ENCODE data around the gene LEF1. TPM values are rescaled to one million over a fixed set of nuclear protein-coding genes. Genes with fewer than 3 reads are reported as not detected.

Gene LEF1
- total and polyA plus RNA-seq, 8 donors, result 0.81 to 11.0 (median 3.0) TPM; not detected in 2

DNA sequence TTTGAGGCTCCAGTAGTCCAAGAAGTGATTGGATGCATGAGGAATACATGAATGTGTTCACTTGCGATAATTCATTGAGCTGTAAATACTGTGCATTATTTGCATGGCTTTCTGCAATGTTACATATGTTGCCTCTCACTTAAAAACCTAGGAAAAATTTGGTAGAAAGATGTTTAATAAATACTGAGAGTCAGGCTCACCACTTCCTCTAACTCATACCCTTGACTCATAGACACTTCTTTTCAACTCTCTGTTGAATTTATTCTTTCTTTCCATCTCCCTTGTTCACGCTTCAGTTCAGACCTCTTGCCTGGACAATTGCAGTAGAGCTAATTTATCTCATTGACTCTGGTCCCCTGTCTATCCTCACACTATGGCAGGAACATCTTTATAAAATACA lies 35.8 kb upstream of the LEF1 start:
- no peak for DNase-seq
- Histone ChIP-seq H3K27me3 (peaks cover 0 to 5% (median 0%) of the 10 kb centered on the region in 3 donors), H3K27ac (no peak overlapping the region), H3K36me3 (no peaks in the 10 kb centered on the region), H3K4me3 (no peak overlapping the region), H3K9me3 (no peaks in the 10 kb centered on the region), H3K4me1 (no peaks in the 10 kb centered on the region)
- 64 to 90% (median 90%) methylated on average over 2 of the region's 2 CpGs for WGBS, 5 donors
- TF ChIP-seq POLR2A (IDR thresholded peaks at IDR 0.05), result no peak
- no peak for TF ChIP-seq POLR2AphosphoS5 (IDR thresholded peaks at IDR 0.05)
- TF ChIP-seq, protein P1, sequence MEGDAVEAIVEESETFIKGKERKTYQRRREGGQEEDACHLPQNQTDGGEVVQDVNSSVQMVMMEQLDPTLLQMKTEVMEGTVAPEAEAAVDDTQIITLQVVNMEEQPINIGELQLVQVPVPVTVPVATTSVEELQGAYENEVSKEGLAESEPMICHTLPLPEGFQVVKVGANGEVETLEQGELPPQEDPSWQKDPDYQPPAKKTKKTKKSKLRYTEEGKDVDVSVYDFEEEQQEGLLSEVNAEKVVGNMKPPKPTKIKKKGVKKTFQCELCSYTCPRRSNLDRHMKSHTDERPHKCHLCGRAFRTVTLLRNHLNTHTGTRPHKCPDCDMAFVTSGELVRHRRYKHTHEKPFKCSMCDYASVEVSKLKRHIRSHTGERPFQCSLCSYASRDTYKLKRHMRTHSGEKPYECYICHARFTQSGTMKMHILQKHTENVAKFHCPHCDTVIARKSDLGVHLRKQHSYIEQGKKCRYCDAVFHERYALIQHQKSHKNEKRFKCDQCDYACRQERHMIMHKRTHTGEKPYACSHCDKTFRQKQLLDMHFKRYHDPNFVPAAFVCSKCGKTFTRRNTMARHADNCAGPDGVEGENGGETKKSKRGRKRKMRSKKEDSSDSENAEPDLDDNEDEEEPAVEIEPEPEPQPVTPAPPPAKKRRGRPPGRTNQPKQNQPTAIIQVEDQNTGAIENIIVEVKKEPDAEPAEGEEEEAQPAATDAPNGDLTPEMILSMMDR (IDR thresholded peaks at IDR 0.05), result no peak
- no peak for TF ChIP-seq EP300 (IDR thresholded peaks at IDR 0.05)
- intact Hi-C loops (cut with DNase I; ENCODE audit: low total_unique reads), result no loop called here

DNA sequence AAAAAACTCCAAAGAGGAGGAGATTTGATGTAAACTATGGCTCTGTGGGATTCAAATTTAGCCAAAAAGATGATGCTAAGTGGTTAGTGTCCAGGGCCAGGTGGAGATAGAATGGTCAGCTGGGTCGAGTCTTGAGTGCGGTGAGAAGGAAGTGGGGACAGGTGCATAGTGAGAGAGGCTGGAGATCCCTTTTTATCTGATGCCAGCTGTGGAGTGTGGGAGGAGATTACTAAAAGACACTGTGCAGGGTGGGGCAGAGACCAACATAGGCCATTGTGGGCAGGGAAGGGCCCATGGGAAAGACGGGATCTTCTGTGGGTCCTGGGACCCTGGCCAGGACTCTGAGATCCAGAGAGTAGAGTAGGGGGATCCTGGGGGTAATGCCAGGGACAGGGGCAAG lies 34.6 kb upstream of the LEF1 start:
- Histone ChIP-seq H3K4me1 (no peaks in the 10 kb centered on the region), H3K36me3 (no peaks in the 10 kb centered on the region), H3K9me3 (no peaks in the 10 kb centered on the region), H3K27me3 (peaks cover 0 to 5% (median 0%) of the 10 kb centered on the region in 3 donors), H3K27ac (no peak overlapping the region), H3K4me3 (no peak overlapping the region)
- intact Hi-C loops (cut with DNase I; ENCODE audit: low total_unique reads), result no loop called here
- no peak for DNase-seq
- TF ChIP-seq, protein P1 (IDR thresholded peaks at IDR 0.05), result no peak
- TF ChIP-seq POLR2AphosphoS5 (IDR thresholded peaks at IDR 0.05) (no peak), EP300 (IDR thresholded peaks at IDR 0.05) (no peak), POLR2A (IDR thresholded peaks at IDR 0.05) (no peak)
- WGBS, 5 donors, result 72 to 87% (median 77%) methylated on average over 3 of the region's 3 CpGs

DNA sequence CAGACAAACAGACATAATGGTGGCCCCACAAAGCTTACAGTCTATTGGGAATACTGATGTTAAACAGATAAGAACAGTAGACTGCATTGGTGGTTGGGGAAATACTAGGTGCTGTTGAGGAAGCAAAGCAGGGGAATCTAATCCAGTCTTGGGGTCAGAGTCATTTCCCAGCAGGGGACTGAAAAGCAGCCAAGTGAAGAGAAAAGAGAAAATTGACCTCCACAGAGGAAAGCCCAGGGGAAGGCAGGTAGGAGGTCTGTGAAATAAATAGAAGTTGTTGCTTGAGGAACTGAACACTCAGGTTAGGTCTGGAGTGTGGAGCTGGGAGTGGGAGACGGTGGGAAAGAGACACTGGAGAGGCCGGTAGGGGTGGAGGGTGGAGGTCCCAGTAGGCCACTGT lies 33.0 kb upstream of the LEF1 start:
- TF ChIP-seq POLR2A (IDR thresholded peaks at IDR 0.05), result no peak
- TF ChIP-seq EP300 (IDR thresholded peaks at IDR 0.05), result no peak
- TF ChIP-seq, protein P1 (IDR thresholded peaks at IDR 0.05), result no peak
- TF ChIP-seq POLR2AphosphoS5 (IDR thresholded peaks at IDR 0.05), result no peak
- no peak overlapping the region for H3K4me3 ChIP-seq

DNA sequence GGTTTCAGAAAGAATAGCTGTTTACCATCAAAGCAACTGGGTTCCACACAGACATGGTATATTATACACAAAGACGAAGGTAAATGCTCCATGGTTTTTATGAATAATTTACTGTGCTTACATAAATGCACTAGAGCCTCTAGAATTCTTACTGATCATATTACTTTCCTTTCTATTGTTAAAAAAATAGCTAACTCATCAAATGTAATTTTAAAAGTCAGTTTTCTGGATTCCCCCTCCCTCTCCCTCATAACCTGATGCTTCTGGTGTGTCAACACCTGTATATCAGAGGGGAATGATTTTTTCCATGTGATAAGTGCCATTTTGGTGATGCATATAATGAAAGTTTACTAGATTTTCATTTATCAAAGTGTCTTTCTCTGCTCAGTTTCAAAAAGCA lies 31.1 kb upstream of the LEF1 start:
- DNase-seq, result no peak
- H3K4me3 ChIP-seq, result no peak overlapping the region
- no peaks in the 10 kb centered on the region for H3K4me1 ChIP-seq
- no peak overlapping the region for H3K27ac ChIP-seq
- H3K27me3 ChIP-seq, result peaks cover 0 to 5% (median 0%) of the 10 kb centered on the region in 3 donors
- no peaks in the 10 kb centered on the region for H3K9me3 ChIP-seq
- 24 to 51% (median 40%) methylated on average over 1 of the region's 1 CpG for WGBS, 5 donors
- TF ChIP-seq, protein P1 (IDR thresholded peaks at IDR 0.05), result no peak
- TF ChIP-seq EP300 (IDR thresholded peaks at IDR 0.05) (no peak), POLR2A (IDR thresholded peaks at IDR 0.05) (no peak), POLR2AphosphoS5 (IDR thresholded peaks at IDR 0.05) (no peak)
- H3K36me3 ChIP-seq, result no peaks in the 10 kb centered on the region
- intact Hi-C loops (cut with DNase I; ENCODE audit: low total_unique reads), result no loop called here

More for the DNA sequence above, 33.0 kb upstream of the LEF1 start:
- Histone ChIP-seq H3K4me1 (no peaks in the 10 kb centered on the region), H3K27ac (no peak overlapping the region), H3K9me3 (no peaks in the 10 kb centered on the region), H3K27me3 (peaks cover 0 to 5% (median 0%) of the 10 kb centered on the region in 3 donors), H3K36me3 (no peaks in the 10 kb centered on the region)
- DNase-seq, result no peak
- 89 to 97% (median 95%) methylated on average over 2 of the region's 2 CpGs for WGBS, 5 donors
- intact Hi-C loops (cut with DNase I; ENCODE audit: low total_unique reads), result no loop called here

Measured in stomach (tissue), 9 donors.